Tibial nerve (tissue), 4 donors: Measurements from ENCODE around the gene PAPSS2.

Experiments used
- CTCF ChIP-seq, 5 experiments: fragments of 200-600 bp in 3 of 5; fragments of 450-650 bp in 2 of 5; sonication (generic) in 3 of 5; IDR thresholded peaks; one replicate each; pipeline ENCODE4 v1.5.1; 2016 to 2019; ENCODE audit warnings: antibody characterized with exemption in 5 of 5, mild to moderate bottlenecking in 3 of 5, moderate library complexity in 2 of 5
- EP300 ChIP-seq, 2 donors: sonication (generic); formaldehyde crosslinking; IDR thresholded peaks; one replicate each; pipeline ENCODE4 v1.6.1; 2017; ENCODE audit warnings: antibody characterized with exemption in 2 of 2, mild to moderate bottlenecking in 1 of 2
- POLR2A ChIP-seq, 2 donors: fragments of 450-650 bp; IDR thresholded peaks; one replicate each; pipeline ENCODE4 v1.6.1; 2017; ENCODE audit warnings: antibody characterized with exemption in 2 of 2, mild to moderate bottlenecking in 2 of 2, moderate library complexity in 2 of 2

DNA sequence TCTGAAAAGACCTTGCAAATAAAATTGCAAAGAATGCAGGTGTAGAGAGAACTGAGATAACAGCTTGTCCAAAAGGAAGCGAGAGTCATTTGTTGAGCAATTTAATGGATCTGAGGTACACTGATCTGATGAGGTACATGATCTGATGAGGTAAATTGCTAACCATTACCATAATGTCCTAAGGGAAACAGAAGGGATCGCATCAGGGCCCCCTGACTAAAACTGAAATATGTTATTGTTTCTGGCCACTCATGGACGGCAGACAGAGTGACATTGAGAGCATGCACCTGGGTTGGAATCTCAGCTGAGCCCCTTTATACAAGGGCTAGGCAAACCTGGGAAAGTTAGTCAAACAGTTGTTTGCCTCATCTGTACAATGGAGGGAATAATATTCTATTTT is 15.8 kb upstream of the PAPSS2 start:
- TF ChIP-seq POLR2A (IDR thresholded peaks at IDR 0.05) (no peak), CTCF (IDR thresholded peaks at IDR 0.05) (no peak), EP300 (IDR thresholded peaks at IDR 0.05) (no peak)
